GM23338 (cell line): Measurements from ENCODE around the gene PRM3. TPM values are rescaled to one million over a fixed set of nuclear protein-coding genes. Genes with fewer than 3 reads are reported as not detected.

ENCODE experiments used
- ATAC-seq: fragments of 200-7000 bp; cut with Tn5 transposase; 3 replicates; pipeline ENCODE4 v1.9.1; 2020
- DNase-seq: peaks from one replicate; pipeline ENCODE4 v3.0.0-alpha.2; 2015; ENCODE audit warnings: low spot score
- H2AFZ ChIP-seq: fragments of 200-600 bp; sonication (generic); 2 replicates; pipeline ENCODE4 v1.8.0; 2016; ENCODE audit warnings: antibody characterized with exemption, mild to moderate bottlenecking, moderate library complexity
- H3F3A ChIP-seq: fragments of 200-600 bp; sonication (generic); replicated peaks from 2 replicates; pipeline ENCODE4 v1.8.0; 2017; ENCODE audit warnings: antibody characterized with exemption, mixed run types, low read depth
- H3K27ac ChIP-seq: fragments of 200-600 bp; sonication (generic); 2 replicates; pipeline ENCODE4 v1.6.1; 2016; ENCODE audit warnings: low read depth
- H3K27me3 ChIP-seq: fragments of 200-600 bp; sonication (generic); 2 replicates; pipeline ENCODE4 v1.8.0; 2016; ENCODE audit warnings: mild to moderate bottlenecking, mixed run types, moderate library complexity; ENCODE audit not compliant: insufficient read depth
- H3K36me3 ChIP-seq: fragments of 200-600 bp; sonication (generic); 2 replicates; pipeline ENCODE4 v1.8.0; 2016; ENCODE audit warnings: mild to moderate bottlenecking; ENCODE audit not compliant: insufficient read depth
- H3K4me1 ChIP-seq: fragments of 200-600 bp; sonication (generic); 2 replicates; pipeline ENCODE4 v1.8.0; 2016; ENCODE audit warnings: mild to moderate bottlenecking, moderate library complexity; ENCODE audit not compliant: insufficient read depth
- H3K4me2 ChIP-seq: fragments of 200-600 bp; sonication (generic); 2 replicates; pipeline ENCODE4 v1.7.1; 2017; ENCODE audit warnings: mixed run types
- H3K4me3 ChIP-seq: fragments of 200-600 bp; sonication (generic); 2 replicates; pipeline ENCODE4 v1.6.1; 2016; ENCODE audit warnings: mixed run types
- H3K79me2 ChIP-seq: fragments of 200-600 bp; sonication (generic); replicated peaks from 2 replicates; pipeline ENCODE4 v1.8.0; 2017; ENCODE audit warnings: mild to moderate bottlenecking; ENCODE audit not compliant: insufficient read depth
- H3K9me2 ChIP-seq: fragments of 200-600 bp; sonication (generic); 2 replicates; pipeline ENCODE4 v1.8.0; 2017; ENCODE audit not compliant: insufficient read depth
- H4K20me1 ChIP-seq: fragments of 200-600 bp; sonication (generic); replicated peaks from 2 replicates; pipeline ENCODE4 v1.8.0; 2017; ENCODE audit warnings: mild to moderate bottlenecking; ENCODE audit not compliant: insufficient read depth
- H3K27ac Mint-ChIP-seq: 2 replicates; pipeline ENCODE4 v1.8.0; 2020; ENCODE audit warnings: inconsistent platforms, mild to moderate bottlenecking, moderate library complexity, mixed read lengths
- H3K27me3 Mint-ChIP-seq: 3 replicates; pipeline ENCODE4 v1.8.0; 2022; ENCODE audit warnings: low read depth, mild to moderate bottlenecking, moderate library complexity, mixed read lengths, inconsistent platforms; ENCODE audit not compliant: insufficient read depth, poor library complexity
- H3K36me3 Mint-ChIP-seq: 3 replicates; pipeline ENCODE4 v1.8.0; 2021; ENCODE audit warnings: low read depth, mild to moderate bottlenecking, inconsistent platforms, moderate library complexity, mixed read lengths
- H3K4me1 Mint-ChIP-seq: 3 replicates; pipeline ENCODE4 v1.8.0; 2020; ENCODE audit warnings: mild to moderate bottlenecking, inconsistent platforms, mixed read lengths
- H3K4me3 Mint-ChIP-seq: 3 replicates; pipeline ENCODE4 v1.8.0; 2021; ENCODE audit warnings: moderate library complexity, mild to moderate bottlenecking, inconsistent platforms, mixed read lengths
- H3K9me3 Mint-ChIP-seq: 3 replicates; pipeline ENCODE4 v1.8.0; 2020; ENCODE audit warnings: moderate library complexity, mild to moderate bottlenecking, inconsistent platforms, mixed read lengths
- EZH2 ChIP-seq: fragments of 200-600 bp; sonication (generic); IDR thresholded peaks from one replicate; pipeline ENCODE4 v1.8.0; 2017; ENCODE audit warnings: antibody characterized with exemption, mild to moderate bottlenecking, low read depth; ENCODE audit not compliant: unreplicated experiment
- JUNB ChIP-seq: IDR thresholded peaks from one replicate; pipeline ENCODE4 v1.6.1; 2016; ENCODE audit warnings: antibody characterized with exemption; ENCODE audit not compliant: unreplicated experiment
- NANOG ChIP-seq: IDR thresholded peaks from 2 replicates; pipeline ENCODE4 v1.6.1; 2016; ENCODE audit warnings: antibody characterized with exemption, borderline replicate concordance
- POLR2AphosphoS5 ChIP-seq: IDR thresholded peaks from 2 replicates; pipeline ENCODE4 v1.6.1; 2016; ENCODE audit warnings: antibody characterized with exemption, low read depth
- REST ChIP-seq: IDR thresholded peaks from one replicate; pipeline ENCODE4 v1.6.1; 2018; ENCODE audit warnings: antibody characterized with exemption; ENCODE audit not compliant: unreplicated experiment
- STAT1 ChIP-seq: IDR thresholded peaks from one replicate; pipeline ENCODE4 v1.6.1; 2016; ENCODE audit warnings: antibody characterized with exemption; ENCODE audit not compliant: unreplicated experiment
- ZNF114 ChIP-seq: fragments of 250-450 bp; sonication (Bioruptor Pico); IDR thresholded peaks from 2 replicates; pipeline ENCODE4 v1.5.0; 2020; ENCODE audit warnings: mild to moderate bottlenecking, moderate library complexity
- ZNF331 ChIP-seq: fragments of 250-450 bp; sonication (Bioruptor Pico); IDR thresholded peaks from 2 replicates; pipeline ENCODE4 v1.5.0; 2020; ENCODE audit warnings: low read depth, mild to moderate bottlenecking, moderate library complexity
- ZNF462 ChIP-seq: fragments of 250-450 bp; sonication (Bioruptor Pico); IDR thresholded peaks from 2 replicates; pipeline ENCODE4 v1.5.0; 2020; ENCODE audit warnings: mild to moderate bottlenecking, moderate library complexity
- polyA plus RNA-seq: library from polyadenylated mRNA; unstranded; fragments of >200 nt; fragmentation: Nextera tagmentation; extraction: Ambion mirVana; gene quantifications from 2 replicates; pipeline ENCODE4 v1.2.1, GENCODE V29; 2016
- total RNA-seq: library from RNA; depleted of rRNA; stranded (reverse); fragments of >200 nt; shearing (Covaris generic); gene quantifications from 2 replicates; pipeline ENCODE4 v1.2.3, GENCODE V29; 2014
- TF ChIP-seq, protein P1 (sequence below): IDR thresholded peaks from 2 replicates; pipeline ENCODE4 v1.6.1; 2016; ENCODE audit warnings: antibody characterized with exemption
- TF ChIP-seq, protein P2 (sequence below), 2 experiments: fragments of 200-600 bp in 1 of 2; sonication (generic) in 1 of 2; conservative IDR thresholded peaks; 2 replicates each; pipeline versions ENCODE4 v1.5.1 to v1.6.1; 2016 to 2017; ENCODE audit warnings: antibody characterized with exemption in 2 of 2, low read depth in 2 of 2, mild to moderate bottlenecking in 2 of 2, moderate library complexity in 1 of 2

The PRM3 gene
- total and polyA plus RNA-seq, 2 experiments from 2014 or later: not detected

GRCh38 chr16:11292076-11292748 lies 18.8 kb upstream of the PRM3 start:
- Mint-ChIP-seq H3K4me3 (no peak overlapping the region), H3K27me3 (peaks cover 4% of the 10 kb centered on the region), H3K36me3 (no peaks in the 10 kb centered on the region), H3K9me3 (no peaks in the 10 kb centered on the region), H3K4me1 (peaks cover 24% of the 10 kb centered on the region), H3K27ac (no peak overlapping the region)
- DNase-seq (no peak), ATAC-seq (no peak)
- H3K27ac ChIP-seq: no peak overlapping the region
- no peaks in the 10 kb centered on the region for H3K36me3 ChIP-seq
- H3K4me2 ChIP-seq: no peak overlapping the region
- no peak overlapping the region for H3K4me3 ChIP-seq
- no peaks in the 10 kb centered on the region for H3K79me2 ChIP-seq
- no peak overlapping the region for H2AFZ ChIP-seq
- peaks cover 5% of the 10 kb centered on the region; the same call in 1 of the 2 replicates for H3F3A ChIP-seq
- no peaks in the 10 kb centered on the region for H3K27me3 ChIP-seq
- H3K4me1 ChIP-seq: peaks cover 12% of the 10 kb centered on the region
- H3K9me2 ChIP-seq: no peaks in the 10 kb centered on the region
- no peaks in the 10 kb centered on the region for H4K20me1 ChIP-seq
- TF ChIP-seq REST: no peak
- TF ChIP-seq POLR2AphosphoS5: no peak
- no peak for TF ChIP-seq NANOG
- no peak for TF ChIP-seq ZNF114 (CRISPR knock-in tag)
- no peak for TF ChIP-seq EZH2
- no peak for TF ChIP-seq ZNF462 (CRISPR knock-in tag)
- no peak for TF ChIP-seq JUNB
- TF ChIP-seq, protein P1, sequence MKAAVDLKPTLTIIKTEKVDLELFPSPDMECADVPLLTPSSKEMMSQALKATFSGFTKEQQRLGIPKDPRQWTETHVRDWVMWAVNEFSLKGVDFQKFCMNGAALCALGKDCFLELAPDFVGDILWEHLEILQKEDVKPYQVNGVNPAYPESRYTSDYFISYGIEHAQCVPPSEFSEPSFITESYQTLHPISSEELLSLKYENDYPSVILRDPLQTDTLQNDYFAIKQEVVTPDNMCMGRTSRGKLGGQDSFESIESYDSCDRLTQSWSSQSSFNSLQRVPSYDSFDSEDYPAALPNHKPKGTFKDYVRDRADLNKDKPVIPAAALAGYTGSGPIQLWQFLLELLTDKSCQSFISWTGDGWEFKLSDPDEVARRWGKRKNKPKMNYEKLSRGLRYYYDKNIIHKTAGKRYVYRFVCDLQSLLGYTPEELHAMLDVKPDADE: no peak
- TF ChIP-seq, protein P2, sequence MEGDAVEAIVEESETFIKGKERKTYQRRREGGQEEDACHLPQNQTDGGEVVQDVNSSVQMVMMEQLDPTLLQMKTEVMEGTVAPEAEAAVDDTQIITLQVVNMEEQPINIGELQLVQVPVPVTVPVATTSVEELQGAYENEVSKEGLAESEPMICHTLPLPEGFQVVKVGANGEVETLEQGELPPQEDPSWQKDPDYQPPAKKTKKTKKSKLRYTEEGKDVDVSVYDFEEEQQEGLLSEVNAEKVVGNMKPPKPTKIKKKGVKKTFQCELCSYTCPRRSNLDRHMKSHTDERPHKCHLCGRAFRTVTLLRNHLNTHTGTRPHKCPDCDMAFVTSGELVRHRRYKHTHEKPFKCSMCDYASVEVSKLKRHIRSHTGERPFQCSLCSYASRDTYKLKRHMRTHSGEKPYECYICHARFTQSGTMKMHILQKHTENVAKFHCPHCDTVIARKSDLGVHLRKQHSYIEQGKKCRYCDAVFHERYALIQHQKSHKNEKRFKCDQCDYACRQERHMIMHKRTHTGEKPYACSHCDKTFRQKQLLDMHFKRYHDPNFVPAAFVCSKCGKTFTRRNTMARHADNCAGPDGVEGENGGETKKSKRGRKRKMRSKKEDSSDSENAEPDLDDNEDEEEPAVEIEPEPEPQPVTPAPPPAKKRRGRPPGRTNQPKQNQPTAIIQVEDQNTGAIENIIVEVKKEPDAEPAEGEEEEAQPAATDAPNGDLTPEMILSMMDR (conservative IDR thresholded peaks at IDR 0.05; ENCODE audit: low read depth in 2 of 2): no peak
- no peak for TF ChIP-seq STAT1
- no peak for TF ChIP-seq ZNF331
